ENCODE results near the gene B4GALT3. TPM values are rescaled to one million over a fixed set of nuclear protein-coding genes. Genes with fewer than 3 reads are reported as not detected.
A peak's percentile ranks its signal among the peaks of the same experiment; 100 is the strongest.
"Not testable (repeated sequence)": the region's sequence is repeated elsewhere in the genome, so short reads cannot be mapped to it uniquely, and the experiment has no call there.

B4GALT3 gene
- total RNA-seq, result 68.1 TPM
- polyA plus RNA-seq, result 100 to 1,000 TPM in 1 of 4 donors, 10 to 100 TPM in 3; 75.6 to 104 (median 84.9) TPM

GRCh38 chr1:161177112-161177935 is at the start of gene B4GALT3:
B4GALT3 (minus strand) TSS chr1:161177507; CDS start chr1:161176060, 1,447 bp downstream.
- DNase-seq (peak; percentile 89 to 92 (median 90)), ATAC-seq (ENCODE audit: low read depth in 2 of 2) (peak; percentile 84 to 88)
- H3K4me3 Mint-ChIP-seq, result peak within 1 kb of the TSS; percentile 97 to 100 (median 99)
- H3K27me3 Mint-ChIP-seq, result peaks cover 6% of the 10 kb centered on the region
- H3K36me3 Mint-ChIP-seq, result peaks cover 29% of the 10 kb centered on the region
- Histone ChIP-seq H3K9me3 (ENCODE audit: control insufficient read depth in 2 of 2, low read length in 2 of 2) (no peaks in the 10 kb centered on the region), H3K27me3 (ENCODE audit: control insufficient read depth, insufficient read depth, low read length) (no peaks in the 10 kb centered on the region), H3K36me3 (ENCODE audit: control insufficient read depth, insufficient read depth, low read length) (peaks cover 35% of the 10 kb centered on the region), H3K4me1 (ENCODE audit: control insufficient read depth, insufficient read depth, low read length, poor library complexity, severe bottlenecking) (peaks cover 67% of the 10 kb centered on the region), H3K4me3 (ENCODE audit: low read depth, low read length) (peak within 1 kb of the TSS; percentile 90), H3K27ac (ENCODE audit: insufficient read depth, low read length, poor library complexity, severe bottlenecking) (peak within 1 kb of the TSS; percentile 82)
- H3K9me3 Mint-ChIP-seq, result peaks cover 0 to 3% (median 0%) of the 10 kb centered on the region in 7 donors
- H3K4me1 Mint-ChIP-seq, result peaks cover 4 to 86% (median 59%) of the 10 kb centered on the region in 4 donors
- H3K27ac Mint-ChIP-seq, result peak within 1 kb of the TSS; percentile 94 to 100 (median 99)

GRCh38 chr1:161226759-161227158 is 49.5 kb upstream of the B4GALT3 start:
- Mint-ChIP-seq H3K9me3 (peaks cover 0 to 1% (median 0%) of the 10 kb centered on the region in 7 donors), H3K27me3 (no peaks in the 10 kb centered on the region), H3K4me3 (peak overlapping the region; percentile 68 to 100 (median 80)), H3K36me3 (peaks cover 16% of the 10 kb centered on the region), H3K4me1 (peaks cover 12 to 62% (median 28%) of the 10 kb centered on the region in 4 donors), H3K27ac (peak overlapping the region in 2 of 3 donors; percentile 93 to 100)
- no peak for ATAC-seq (ENCODE audit: low read depth in 2 of 2)
- Histone ChIP-seq H3K27me3 (ENCODE audit: control insufficient read depth, insufficient read depth, low read length) (no peaks in the 10 kb centered on the region), H3K27ac (ENCODE audit: insufficient read depth, low read length, poor library complexity, severe bottlenecking) (no peak overlapping the region), H3K9me3 (ENCODE audit: control insufficient read depth in 2 of 2, low read length in 2 of 2) (no peaks in the 10 kb centered on the region), H3K4me3 (ENCODE audit: low read depth, low read length) (peak overlapping the region; percentile 80), H3K4me1 (ENCODE audit: control insufficient read depth, insufficient read depth, low read length, poor library complexity, severe bottlenecking) (peaks cover 28% of the 10 kb centered on the region), H3K36me3 (ENCODE audit: control insufficient read depth, insufficient read depth, low read length) (peaks cover 19% of the 10 kb centered on the region)
- DNase-seq, result no peak

- peaks cover 12 to 64% (median 28%) of the 10 kb centered on the region in 4 donors for H3K4me1 Mint-ChIP-seq
- ATAC-seq (ENCODE audit: low read depth in 2 of 2), result no peak
- H3K9me3 Mint-ChIP-seq, result peaks cover 0 to 1% (median 0%) of the 10 kb centered on the region in 7 donors
- Histone ChIP-seq H3K27me3 (ENCODE audit: control insufficient read depth, insufficient read depth, low read length) (no peaks in the 10 kb centered on the region), H3K4me1 (ENCODE audit: control insufficient read depth, insufficient read depth, low read length, poor library complexity, severe bottlenecking) (peaks cover 28% of the 10 kb centered on the region), H3K4me3 (ENCODE audit: low read depth, low read length) (peak overlapping the region; percentile 80), H3K9me3 (ENCODE audit: control insufficient read depth in 2 of 2, low read length in 2 of 2) (no peaks in the 10 kb centered on the region), H3K27ac (ENCODE audit: insufficient read depth, low read length, poor library complexity, severe bottlenecking) (peak overlapping the region; percentile 58), H3K36me3 (ENCODE audit: control insufficient read depth, insufficient read depth, low read length) (peaks cover 19% of the 10 kb centered on the region)
- H3K4me3 Mint-ChIP-seq, result peak overlapping the region; percentile 82 to 100 (median 100)
- H3K27me3 Mint-ChIP-seq, result no peaks in the 10 kb centered on the region
- peaks cover 16% of the 10 kb centered on the region for H3K36me3 Mint-ChIP-seq
- H3K27ac Mint-ChIP-seq, result peak overlapping the region; percentile 93 to 100 (median 96)
- no peak for DNase-seq
Observed at GRCh38 chr1:161226320-161226711, 49.0 kb upstream of the B4GALT3 start.

GRCh38 chr1:161225534-161226319 is 48.4 kb upstream of the B4GALT3 start, which contains the start of gene TOMM40L:
TOMM40L (plus strand) TSS chr1:161226060; CDS start chr1:161226490, 430 bp downstream.
- Histone ChIP-seq H3K4me3 (ENCODE audit: low read depth, low read length) (peak within 1 kb of the TSS; percentile 80), H3K4me1 (ENCODE audit: control insufficient read depth, insufficient read depth, low read length, poor library complexity, severe bottlenecking) (peaks cover 29% of the 10 kb centered on the region), H3K9me3 (ENCODE audit: control insufficient read depth in 2 of 2, low read length in 2 of 2) (no peaks in the 10 kb centered on the region), H3K27me3 (ENCODE audit: control insufficient read depth, insufficient read depth, low read length) (no peaks in the 10 kb centered on the region), H3K36me3 (ENCODE audit: control insufficient read depth, insufficient read depth, low read length) (peaks cover 19% of the 10 kb centered on the region), H3K27ac (ENCODE audit: insufficient read depth, low read length, poor library complexity, severe bottlenecking) (peak within 1 kb of the TSS; percentile 77)
- Mint-ChIP-seq H3K4me3 (peak within 1 kb of the TSS; percentile 82 to 100 (median 100)), H3K27me3 (no peaks in the 10 kb centered on the region), H3K36me3 (peaks cover 16% of the 10 kb centered on the region), H3K9me3 (peaks cover 0 to 1% (median 0%) of the 10 kb centered on the region in 7 donors), H3K4me1 (peaks cover 12 to 67% (median 28%) of the 10 kb centered on the region in 4 donors), H3K27ac (peak within 1 kb of the TSS; percentile 93 to 100 (median 96))
- ATAC-seq (ENCODE audit: low read depth in 2 of 2) (peak; percentile 97), DNase-seq (peak; percentile 81 to 99 (median 93))

- Histone ChIP-seq H3K27me3 (ENCODE audit: control insufficient read depth, insufficient read depth, low read length) (no peaks in the 10 kb centered on the region), H3K4me1 (ENCODE audit: control insufficient read depth, insufficient read depth, low read length, poor library complexity, severe bottlenecking) (peaks cover 31% of the 10 kb centered on the region), H3K36me3 (ENCODE audit: control insufficient read depth, insufficient read depth, low read length) (peaks cover 16% of the 10 kb centered on the region), H3K4me3 (ENCODE audit: low read depth, low read length) (peak overlapping the region; percentile 43), H3K27ac (ENCODE audit: insufficient read depth, low read length, poor library complexity, severe bottlenecking) (peak overlapping the region; percentile 77), H3K9me3 (ENCODE audit: control insufficient read depth in 2 of 2, low read length in 2 of 2) (no peaks in the 10 kb centered on the region)
- H3K27me3 Mint-ChIP-seq, result no peaks in the 10 kb centered on the region
- ATAC-seq (ENCODE audit: low read depth in 2 of 2) (no peak), DNase-seq (no peak)
- peaks cover 12 to 72% (median 29%) of the 10 kb centered on the region in 4 donors for H3K4me1 Mint-ChIP-seq
- H3K36me3 Mint-ChIP-seq, result peaks cover 13% of the 10 kb centered on the region
- H3K9me3 Mint-ChIP-seq, result peaks cover 0 to 1% (median 0%) of the 10 kb centered on the region in 7 donors
- H3K27ac Mint-ChIP-seq, result peak overlapping the region; percentile 93 to 100 (median 96)
- H3K4me3 Mint-ChIP-seq, result peak overlapping the region in 3 of 4 donors; percentile 82 to 100 (median 100)
Observed at GRCh38 chr1:161225178-161225533, 47.8 kb upstream of the B4GALT3 start.

- ATAC-seq (ENCODE audit: low read depth in 2 of 2), result not testable (repeated sequence)
- H3K4me1 ChIP-seq (ENCODE audit: control insufficient read depth, insufficient read depth, low read length, poor library complexity, severe bottlenecking), result peaks cover 34% of the 10 kb centered on the region
Observed at GRCh38 chr1:161224695-161225087, 47.4 kb upstream of the B4GALT3 start.

More at GRCh38 chr1:161224695-161225087, 47.4 kb upstream of the B4GALT3 start:
- H3K4me1 Mint-ChIP-seq, result peaks cover 12 to 76% (median 31%) of the 10 kb centered on the region in 4 donors
- not testable (repeated sequence) for H3K27me3 ChIP-seq (ENCODE audit: control insufficient read depth, insufficient read depth, low read length); H3K4me3 Mint-ChIP-seq; H3K27me3 Mint-ChIP-seq; H3K4me3 ChIP-seq (ENCODE audit: low read depth, low read length); H3K9me3 Mint-ChIP-seq; H3K9me3 ChIP-seq (ENCODE audit: control insufficient read depth in 2 of 2, low read length in 2 of 2); H3K27ac Mint-ChIP-seq; DNase-seq
- peaks cover 15% of the 10 kb centered on the region for H3K36me3 Mint-ChIP-seq
- Histone ChIP-seq H3K27ac (ENCODE audit: insufficient read depth, low read length, poor library complexity, severe bottlenecking) (peak overlapping the region; percentile 77), H3K36me3 (ENCODE audit: control insufficient read depth, insufficient read depth, low read length) (peaks cover 12% of the 10 kb centered on the region)
